ENCODE results near the gene GGCX. TPM values are rescaled to one million over a fixed set of nuclear protein-coding genes. Genes with fewer than 3 reads are reported as not detected.
A peak's percentile ranks its signal among the peaks of the same experiment; 100 is the strongest.

The GGCX gene
- total and polyA plus RNA-seq, 9 of the 15 experiments (the other 6 are each of a cell fraction or from before 2014, with no cell fraction given), result 14.4 to 47.1 (median 28.1) TPM

- TF ChIP-seq PPARD (CRISPR knock-in tag; IDR thresholded peaks at IDR 0.05) (no peak), LEF1 (IDR thresholded peaks at IDR 0.05) (no peak), NR2C1 (IDR thresholded peaks at IDR 0.05) (no peak), NR2C1 (tag; IDR thresholded peaks at IDR 0.05) (peak; percentile 37; the same call in 1 of the 2 replicates), KLF13 (tag; IDR thresholded peaks at IDR 0.05; ENCODE audit: borderline replicate concordance, low read depth) (peak; percentile 22), SPI1 (IDR thresholded peaks at IDR 0.05; ENCODE audit: borderline replicate concordance, low read depth, low read length) (peak; percentile 77), ZNF174 (CRISPR knock-in tag; IDR thresholded peaks at IDR 0.05) (no peak), HES1 (IDR thresholded peaks at IDR 0.05; ENCODE audit: low read depth) (no peak), SNAPC5 (CRISPR knock-in tag; IDR thresholded peaks at IDR 0.05) (no peak), VEZF1 (CRISPR knock-in tag; IDR thresholded peaks at IDR 0.05) (no peak; the same call in 1 of the 2 replicates), RBBP5 (IDR thresholded peaks at IDR 0.05; ENCODE audit: borderline replicate concordance, insufficient read depth, low read length, poor library complexity, severe bottlenecking) (peak; percentile 31), NFATC3 (IDR thresholded peaks at IDR 0.05) (no peak), ZNF280B (CRISPR knock-in tag; IDR thresholded peaks at IDR 0.05) (no peak), CHAMP1 (IDR thresholded peaks at IDR 0.05) (no peak; the same call in none of the 2 replicates), CHD2 (IDR thresholded peaks at IDR 0.05; ENCODE audit: low read depth, low read length) (peak; percentile 56; the same call in 1 of the 2 replicates), MITF (IDR thresholded peaks at IDR 0.05) (peak; percentile 24; the same call in 1 of the 2 replicates), SLC30A9 (CRISPR knock-in tag; IDR thresholded peaks at IDR 0.05) (no peak), SRSF1 (IDR thresholded peaks at IDR 0.05; ENCODE audit: low read depth, low read length) (0 out of 2 replicates have a peak, but pooled peaks have one; percentile 43), FOXJ3 (CRISPR knock-in tag; IDR thresholded peaks at IDR 0.05) (no peak), FOSL1 (tag; conservative IDR thresholded peaks at IDR 0.05) (peak; percentile 56; the same call in 1 of the 2 replicates)
These were observed 22.6 kb downstream of the GGCX start, which contains the start of gene MAT2A (continued) for GRCh38 chr2:85538507-85539360.

All from K562 (cell line).